CD4-positive, alpha-beta T cell treated with Interleukin-1 beta for 1 hour (primary cell): Measurements from ENCODE around the gene PRR12.

Experiments used
- DNase-seq, 2 donors: peaks; one replicate each; pipeline ENCODE4 v3.0.0-alpha.2; 2020 to 2022

PRR12 gene

DNA sequence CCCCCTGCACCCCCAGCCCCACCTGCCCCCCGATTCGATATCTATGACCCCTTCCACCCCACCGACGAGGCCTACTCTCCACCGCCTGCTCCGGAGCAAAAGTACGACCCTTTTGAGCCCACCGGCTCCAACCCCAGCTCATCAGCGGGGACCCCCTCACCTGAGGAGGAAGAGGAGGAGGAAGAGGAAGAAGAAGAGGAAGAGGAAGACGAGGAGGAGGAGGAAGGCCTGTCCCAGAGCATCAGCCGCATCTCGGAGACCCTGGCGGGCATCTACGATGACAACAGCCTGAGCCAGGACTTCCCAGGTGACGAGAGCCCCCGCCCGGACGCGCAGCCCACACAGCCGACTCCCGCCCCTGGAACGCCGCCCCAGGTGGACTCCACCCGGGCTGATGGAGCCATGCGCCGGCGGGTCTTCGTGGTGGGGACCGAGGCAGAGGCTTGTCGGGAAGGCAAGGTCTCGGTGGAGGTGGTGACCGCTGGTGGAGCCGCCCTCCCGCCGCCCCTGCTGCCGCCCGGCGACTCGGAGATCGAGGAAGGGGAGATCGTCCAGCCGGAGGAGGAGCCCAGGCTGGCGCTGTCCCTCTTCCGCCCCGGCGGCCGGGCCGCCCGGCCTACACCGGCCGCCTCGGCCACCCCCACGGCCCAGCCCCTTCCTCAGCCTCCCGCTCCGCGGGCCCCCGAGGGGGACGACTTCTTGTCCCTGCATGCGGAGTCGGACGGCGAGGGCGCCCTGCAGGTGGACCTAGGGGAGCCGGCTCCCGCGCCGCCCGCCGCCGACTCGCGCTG lies 60.2 kb downstream of the PRR12 start:
- no peak for DNase-seq

DNA sequence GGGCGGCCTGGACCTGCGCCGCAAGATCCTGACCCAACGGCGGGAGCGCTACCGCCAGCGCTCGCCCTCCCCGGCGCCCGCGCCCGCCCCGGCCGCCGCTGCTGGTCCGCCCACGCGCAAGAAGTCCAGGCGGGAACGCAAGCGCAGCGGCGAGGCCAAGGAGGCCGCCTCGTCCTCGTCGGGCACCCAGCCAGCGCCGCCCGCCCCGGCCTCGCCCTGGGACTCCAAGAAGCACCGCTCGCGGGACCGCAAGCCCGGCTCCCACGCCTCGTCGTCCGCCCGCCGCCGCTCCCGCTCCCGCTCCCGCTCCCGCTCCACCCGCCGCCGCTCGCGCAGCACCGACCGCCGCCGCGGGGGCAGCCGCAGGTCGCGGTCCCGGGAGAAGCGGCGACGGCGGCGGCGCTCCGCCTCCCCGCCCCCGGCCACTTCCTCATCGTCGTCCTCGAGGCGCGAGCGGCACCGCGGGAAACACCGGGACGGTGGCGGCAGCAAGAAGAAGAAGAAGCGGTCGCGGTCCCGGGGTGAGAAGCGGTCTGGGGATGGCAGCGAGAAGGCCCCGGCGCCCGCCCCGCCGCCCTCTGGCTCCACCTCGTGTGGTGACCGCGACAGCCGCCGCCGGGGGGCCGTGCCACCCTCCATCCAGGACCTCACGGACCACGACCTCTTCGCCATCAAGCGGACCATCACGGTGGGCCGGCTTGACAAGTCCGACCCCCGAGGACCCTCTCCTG lies 61.0 kb downstream of the PRR12 start:
- no peak for DNase-seq

- no peak for DNase-seq
Observed at GRCh38 chr19:49652551-49653465, 61.8 kb downstream of the PRR12 start.

- DNase-seq = no peak
Observed at GRCh38 chr19:49653466-49653806, 62.5 kb downstream of the PRR12 start.

GRCh38 chr19:49654581-49654980 lies 63.6 kb downstream of the PRR12 start:
- no peak for DNase-seq

GRCh38 chr19:49655570-49656455 lies 64.8 kb downstream of the PRR12 start:
- no peak for DNase-seq

DNA sequence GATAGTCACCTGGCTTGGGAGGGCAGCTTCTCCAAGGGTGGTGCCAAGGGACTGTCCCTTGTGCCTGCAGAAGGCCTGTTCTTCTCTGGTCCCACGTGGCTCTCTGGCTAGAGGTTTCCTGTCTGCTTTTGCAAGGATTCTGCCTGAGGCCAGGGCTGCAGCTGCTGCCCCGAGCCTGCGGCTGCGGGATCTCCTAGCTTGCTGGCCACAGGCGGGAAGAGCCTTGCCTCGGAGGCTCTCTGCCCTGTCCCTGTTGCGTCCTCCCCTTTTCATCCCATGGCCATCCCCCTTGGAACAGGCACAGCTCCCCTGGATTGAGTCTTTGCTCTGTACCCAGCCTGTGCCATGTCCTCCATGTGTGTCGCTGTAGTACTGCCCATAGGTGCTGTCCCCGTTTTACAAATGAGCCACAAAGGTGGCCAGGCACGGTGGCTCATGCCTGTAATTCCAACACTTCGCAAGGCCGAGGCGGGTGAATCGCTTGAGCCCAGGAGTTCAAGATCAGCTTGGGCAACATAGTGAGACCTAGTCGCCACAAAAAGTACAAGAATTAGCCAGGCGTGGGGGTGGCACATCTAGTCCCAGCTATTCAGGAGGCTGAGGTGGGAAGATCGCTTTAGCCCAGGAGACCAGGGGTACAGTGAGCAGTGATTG lies 65.6 kb downstream of the PRR12 start:
- DNase-seq = no peak

GRCh38 chr19:49657493-49658138 lies 66.6 kb downstream of the PRR12 start:
- DNase-seq = no peak

DNA sequence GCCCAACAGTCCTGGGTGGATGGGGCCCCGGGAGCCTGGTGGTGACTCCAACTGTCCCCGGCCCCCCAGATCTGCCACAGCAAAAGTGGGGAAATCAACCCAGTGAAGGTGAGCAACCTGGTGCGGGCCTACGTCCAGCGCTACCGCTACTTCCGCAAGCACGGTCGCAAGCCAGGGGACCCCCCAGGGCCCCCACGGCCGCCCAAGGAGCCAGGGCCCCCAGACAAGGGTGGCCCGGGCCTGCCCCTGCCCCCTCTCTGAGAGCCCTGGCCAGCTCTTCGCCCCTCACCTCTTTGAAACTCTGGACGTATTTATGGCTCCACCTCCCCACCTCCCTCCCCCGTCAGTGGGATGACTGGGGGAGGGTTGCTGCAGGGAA lies 67.1 kb downstream of the PRR12 start:
- DNase-seq = no peak

GRCh38 chr19:49658566-49659442 lies 67.8 kb downstream of the PRR12 start:
- DNase-seq = no peak

DNA sequence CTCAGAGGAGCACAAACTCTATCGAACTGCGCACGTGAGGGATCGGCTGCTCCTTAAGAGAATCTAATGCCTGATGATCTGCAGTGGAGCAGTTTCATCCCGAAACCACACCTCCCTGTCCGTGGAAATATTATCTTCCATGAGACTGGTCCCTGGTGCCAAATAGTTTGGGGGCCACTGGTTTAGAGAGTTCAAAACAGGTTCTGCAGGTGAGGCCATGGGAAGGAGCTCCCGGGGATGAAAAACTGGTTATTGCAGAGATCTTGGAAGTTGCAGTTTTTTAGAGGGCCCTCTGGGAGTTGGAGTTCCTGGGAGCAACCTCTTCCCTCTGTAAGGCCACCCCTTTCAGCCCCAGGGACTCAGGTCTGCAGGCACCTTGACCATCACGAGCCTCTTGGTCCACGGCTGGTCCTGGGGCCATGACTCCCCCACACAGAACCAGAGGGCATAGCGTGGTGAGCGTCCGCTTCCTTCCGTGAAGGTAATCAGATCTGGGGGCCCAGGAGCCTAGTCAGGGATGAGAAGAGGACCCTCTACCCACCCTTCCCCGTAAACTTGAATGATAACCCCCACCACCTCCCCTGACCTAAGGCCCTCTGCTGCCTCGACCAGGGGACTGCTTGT lies 69.5 kb downstream of the PRR12 start:
- DNase-seq = no peak

DNA sequence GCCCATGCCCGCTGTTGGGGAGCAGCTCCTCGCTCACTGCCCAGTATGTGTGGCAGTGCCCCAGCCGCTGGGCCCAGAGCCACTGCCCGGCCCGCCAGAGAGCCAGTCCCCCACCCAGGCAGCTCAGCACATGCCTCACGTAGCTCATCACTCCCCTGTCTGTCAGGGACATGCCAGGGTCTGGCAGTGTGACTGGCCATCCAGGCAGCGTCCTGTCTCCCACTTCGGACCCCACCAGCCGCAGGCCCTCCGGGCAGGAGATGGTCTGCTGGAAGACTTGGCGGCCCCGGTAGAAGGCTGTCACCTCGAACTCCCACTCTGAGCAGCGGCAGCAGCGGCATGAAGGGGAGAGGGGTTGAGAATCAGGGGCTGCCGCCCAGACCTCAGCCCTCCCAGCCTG lies 71.0 kb downstream of the PRR12 start:
- no peak for DNase-seq

- no peak for DNase-seq
Observed at GRCh38 chr19:49663224-49663623, 72.2 kb downstream of the PRR12 start.

- peak; percentile 83 to 90 for DNase-seq
Observed at GRCh38 chr19:49664171-49665035, 73.4 kb downstream of the PRR12 start.

GRCh38 chr19:49665036-49665350 lies 74.0 kb downstream of the PRR12 start:
- no peak for DNase-seq

DNA sequence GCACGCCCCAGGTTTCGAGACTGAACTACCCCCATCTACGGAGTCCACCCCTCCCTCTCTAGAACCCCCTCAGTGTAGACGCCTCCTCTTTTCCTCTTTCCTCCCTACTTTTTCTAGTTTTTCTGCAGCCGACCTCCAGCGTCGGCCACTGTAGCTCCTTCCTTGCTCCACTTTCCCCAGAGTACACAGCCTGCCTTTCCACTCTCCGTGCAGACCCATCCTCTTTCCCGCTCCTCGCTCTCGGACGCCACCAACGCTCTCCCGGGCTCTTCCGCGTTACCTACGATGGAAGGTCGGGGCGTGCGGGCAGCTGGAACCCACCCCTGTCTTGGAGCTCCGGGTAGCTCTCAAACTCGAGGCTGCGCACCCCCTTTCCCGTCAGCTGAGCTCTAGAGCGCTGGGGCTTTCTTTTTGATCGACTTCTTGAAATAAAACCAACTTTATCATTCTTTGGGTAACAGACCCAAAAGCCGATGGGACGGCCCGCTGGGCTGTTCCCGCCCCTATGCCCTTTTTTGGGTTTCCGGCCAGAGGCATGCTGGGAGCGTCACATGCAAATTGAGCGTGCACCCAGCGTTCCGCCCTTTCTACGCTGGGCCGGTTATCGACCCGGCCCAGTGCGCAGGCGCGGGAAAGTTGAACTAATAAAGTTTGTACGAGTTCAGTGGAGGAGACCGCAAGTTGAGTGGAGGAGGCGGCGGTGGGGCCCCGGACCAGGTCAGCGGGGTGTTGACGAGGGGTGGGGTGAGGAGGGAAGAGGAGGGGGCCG lies 74.6 kb downstream of the PRR12 start, which contains the start of the genes BCL2L12 and IRF3:
Gene BCL2L12 (plus strand): TSS at position 583 of the 769 bp plus-strand sequence. CDS start 760 bp downstream, outside the sequence.
Gene IRF3 (minus strand): TSS at position 507 of the 769 bp plus-strand sequence. CDS start 1,019 bp downstream, outside the sequence.
- DNase-seq = peak; percentile 98 to 99

DNA sequence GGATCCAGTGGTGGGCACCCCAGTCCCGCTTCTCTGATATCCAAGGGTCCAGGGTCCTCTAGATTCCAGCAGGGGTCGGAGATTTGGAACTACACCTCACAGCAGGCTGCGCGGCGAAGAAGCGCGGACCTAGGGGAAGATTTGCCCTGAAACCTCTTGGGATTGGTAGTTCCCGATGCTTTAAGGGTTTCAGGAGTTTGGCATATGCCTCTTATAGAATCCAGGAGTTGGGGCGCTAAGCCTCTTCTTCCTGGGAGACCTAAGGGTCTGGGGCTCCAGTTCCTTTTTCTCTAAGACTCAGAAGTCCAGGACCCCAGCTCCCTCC lies 75.1 kb downstream of the PRR12 start:
- no peak for DNase-seq

DNA sequence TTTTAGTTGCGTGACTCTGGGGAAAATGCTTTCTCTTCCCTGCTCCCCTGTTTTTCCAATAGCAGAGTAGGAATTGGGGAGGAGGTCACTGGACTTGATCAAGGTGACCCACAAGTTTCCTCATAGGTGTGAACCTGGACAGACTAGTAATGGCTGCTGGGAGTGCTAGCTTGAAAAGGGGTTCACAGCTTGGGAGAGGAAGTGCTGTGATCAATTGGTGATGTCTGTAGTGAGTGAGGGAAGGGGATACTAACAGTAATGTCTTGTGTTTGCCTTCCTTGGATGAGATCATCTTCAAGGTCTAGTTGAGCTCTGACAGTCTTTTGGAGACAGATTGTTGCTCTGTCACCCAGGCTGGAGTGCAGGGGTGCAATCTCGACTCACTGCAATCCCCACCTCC lies 76.5 kb downstream of the PRR12 start:
- no peak for DNase-seq
